Stimulated activated CD8-positive, alpha-beta memory T cell treated with anti-CD3 and anti-CD28 coated beads, Interleukin-2, amount 100 ng/mL, for 1 hour (primary cell): ENCODE data around the gene CLEC4G.

Experiments used
- DNase-seq, 2 donors: peaks; one replicate each; pipeline ENCODE4 v3.0.0-alpha.2; 2020; ENCODE audit warnings: low read depth in 2 of 2

Gene CLEC4G

DNA sequence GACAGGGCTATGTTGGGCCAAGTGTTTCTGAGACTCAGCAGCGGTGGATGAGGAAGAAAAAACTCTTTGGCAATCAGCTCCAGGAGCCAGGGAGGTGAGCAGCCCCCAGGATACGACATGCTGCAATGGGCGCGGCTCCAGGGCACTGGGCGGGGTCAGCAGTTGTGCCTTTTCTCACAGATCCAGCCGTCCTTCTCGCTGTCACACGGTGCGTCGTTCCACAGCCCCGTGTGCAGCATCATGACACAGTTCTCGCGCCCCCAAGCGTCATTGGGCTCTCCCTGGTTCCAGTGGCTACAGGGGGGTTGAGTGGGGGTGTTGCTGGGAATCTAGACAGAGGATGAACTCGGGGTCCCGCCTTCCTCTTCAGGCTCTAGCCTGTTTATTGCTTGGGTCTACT is 2.7 kb downstream of the CLEC4G start:
- no peak for DNase-seq

DNA sequence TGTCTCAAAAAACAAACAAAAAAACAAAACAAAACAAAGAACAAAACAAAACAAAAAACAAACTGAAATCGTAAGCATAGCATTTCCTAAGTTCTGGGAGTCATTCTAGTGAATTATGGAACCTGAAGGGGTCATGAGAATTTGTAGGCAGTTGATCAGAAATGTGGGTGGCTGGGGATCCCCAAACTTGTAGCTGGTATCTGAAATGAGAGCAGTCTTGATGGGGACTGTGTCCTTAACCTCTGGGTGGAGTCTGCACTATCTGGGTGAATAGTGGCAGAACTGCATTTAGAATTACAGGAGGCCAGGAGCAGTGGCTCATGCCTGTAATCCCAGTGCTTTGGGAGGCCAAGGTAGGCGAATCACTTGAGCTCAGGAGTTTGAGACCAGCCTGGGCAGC is 6.1 kb downstream of the CLEC4G start:
- DNase-seq: no peak

DNA sequence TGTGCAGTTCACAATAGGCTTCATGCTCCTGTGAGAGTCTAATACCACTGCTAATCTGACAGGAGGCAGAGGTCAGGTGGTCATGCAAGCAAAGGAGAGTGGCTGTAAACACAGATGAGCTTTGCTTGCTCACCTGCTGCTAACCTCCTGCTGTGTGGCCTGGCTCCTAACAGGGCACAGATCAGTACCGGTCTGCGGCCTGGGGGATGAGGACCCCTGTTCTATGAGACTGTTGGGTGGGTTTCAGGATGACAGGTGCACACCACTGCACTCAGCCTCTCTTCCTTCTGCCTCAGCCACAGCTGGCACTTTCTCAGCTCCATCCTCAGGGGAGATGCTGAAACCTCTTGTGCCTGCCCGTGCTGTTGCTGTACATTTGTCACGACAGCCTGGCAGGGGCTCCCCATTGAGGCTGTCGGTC is 9.7 kb downstream of the CLEC4G start:
- DNase-seq: no peak

DNA sequence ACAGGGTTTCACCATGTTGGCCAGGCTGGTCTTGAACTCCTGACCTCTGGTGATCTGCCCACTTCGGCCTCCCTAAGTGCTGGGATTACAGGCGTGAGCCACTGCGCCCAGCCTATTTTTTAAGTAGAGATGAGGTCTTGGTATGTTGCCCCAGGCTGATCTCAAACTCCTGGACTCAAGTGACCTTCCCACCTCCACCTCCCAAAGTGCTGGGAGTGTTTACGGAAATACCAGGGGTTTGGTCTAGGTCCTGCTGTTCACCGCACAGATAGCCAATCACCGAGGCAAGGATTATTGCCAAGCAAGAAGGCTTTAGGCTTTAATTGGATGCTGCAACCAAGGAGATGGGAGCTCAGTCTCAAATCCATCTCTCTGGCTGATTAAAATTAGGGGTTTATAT is 11.6 kb downstream of the CLEC4G start:
- no peak for DNase-seq

DNA sequence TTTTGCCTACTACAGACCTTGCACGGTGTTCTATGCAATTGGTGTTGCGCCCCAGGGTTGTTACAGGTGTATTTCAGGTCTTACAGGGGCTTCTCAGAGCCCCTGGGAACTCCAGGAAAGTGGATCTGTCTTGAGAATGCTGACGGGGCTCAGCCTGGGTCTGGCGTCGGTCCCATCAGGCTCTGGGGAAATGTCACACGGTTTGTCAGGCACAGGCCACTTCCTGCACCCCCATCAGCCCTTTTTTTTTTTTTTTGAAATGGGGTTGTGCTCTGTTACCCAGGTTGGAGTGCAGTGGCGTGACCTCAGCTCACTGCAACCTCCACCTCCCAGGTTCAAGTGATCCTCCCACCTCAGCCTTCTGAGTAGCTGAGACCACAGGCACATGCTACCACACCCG is 13.2 kb downstream of the CLEC4G start:
- no peak for DNase-seq

DNA sequence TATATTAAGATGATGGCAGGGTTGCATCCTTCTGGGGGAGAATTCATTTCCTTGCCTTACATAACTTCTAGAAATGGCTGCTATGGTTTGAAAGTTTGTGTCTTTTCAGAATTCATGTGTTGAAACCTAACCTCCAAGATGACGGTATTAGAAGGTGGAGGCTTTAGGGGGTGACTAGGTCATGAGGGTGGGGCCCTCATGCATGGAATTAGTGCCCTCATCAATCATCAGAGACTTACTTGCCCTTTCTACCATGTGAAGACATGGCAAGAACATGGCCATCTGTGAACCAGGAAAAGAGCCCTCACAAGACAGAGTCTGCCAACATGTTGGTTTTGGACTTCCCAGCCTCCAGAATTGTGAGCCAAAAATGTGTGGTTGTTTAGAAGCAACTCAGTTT is 15.1 kb downstream of the CLEC4G start:
- DNase-seq: no peak

DNA sequence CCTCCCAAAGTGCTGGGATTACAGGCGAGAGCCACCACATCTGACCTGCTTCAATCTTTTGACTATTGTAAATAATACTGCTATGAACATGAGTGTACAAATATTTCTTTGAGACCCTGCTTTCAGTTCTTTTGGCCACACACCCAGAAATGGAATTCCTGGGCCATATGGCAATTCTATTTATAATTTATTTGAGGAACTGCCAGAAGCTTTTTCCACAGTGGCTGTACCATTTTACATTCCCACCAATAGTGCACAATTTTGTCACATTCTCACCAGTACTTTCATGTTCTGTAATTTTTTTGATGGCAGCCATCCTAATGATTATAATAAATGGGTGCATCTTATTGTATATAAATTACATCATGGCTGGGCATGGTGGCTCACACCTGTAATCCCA is 16.2 kb downstream of the CLEC4G start:
- no peak for DNase-seq

DNA sequence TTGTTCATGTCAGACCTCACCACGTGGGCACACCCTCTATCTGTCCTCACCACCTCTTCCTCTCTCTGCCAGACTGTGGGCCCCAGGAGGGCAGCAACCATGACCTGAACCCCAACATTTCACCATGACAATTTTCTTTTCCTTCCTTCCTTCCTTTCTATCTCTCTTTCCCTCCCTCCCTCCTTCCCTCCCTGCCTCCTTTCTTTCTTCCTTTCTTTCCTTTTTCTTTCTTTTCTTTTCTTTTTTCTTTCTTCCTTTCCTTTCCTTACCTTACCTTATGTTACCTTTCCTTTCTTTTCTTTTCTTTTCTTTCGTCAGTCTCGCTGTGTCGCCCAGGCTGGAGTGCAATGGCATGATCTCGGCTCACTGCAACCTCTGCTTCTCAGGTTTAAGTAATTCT is 21.3 kb downstream of the CLEC4G start:
- DNase-seq: no peak

DNA sequence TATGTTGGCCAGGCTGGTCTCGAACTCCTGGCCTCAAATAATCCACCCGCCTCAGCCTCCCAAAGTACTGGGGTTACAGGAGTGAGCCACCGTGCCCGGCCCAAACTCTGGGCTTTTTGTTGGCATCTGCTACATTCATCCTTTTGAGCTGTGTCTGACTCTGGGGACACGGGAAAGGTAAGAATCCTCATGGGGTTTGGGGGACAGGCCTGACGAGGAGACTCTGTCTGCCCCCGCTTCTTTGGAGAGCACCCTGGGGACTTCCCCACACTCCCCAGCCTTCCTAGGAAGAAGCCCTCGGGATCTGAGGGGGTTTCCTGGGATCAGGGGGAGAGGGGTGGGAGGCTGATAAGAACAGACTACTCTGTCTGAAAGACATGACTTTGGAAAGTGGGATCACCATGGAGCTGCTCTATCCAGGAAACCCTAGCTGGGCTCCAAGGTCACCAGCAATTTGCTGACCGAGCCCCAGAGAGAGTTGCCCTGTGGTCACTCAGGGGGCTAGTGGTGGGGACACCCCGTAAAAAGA is 21.9 kb downstream of the CLEC4G start:
- DNase-seq: no peak

DNA sequence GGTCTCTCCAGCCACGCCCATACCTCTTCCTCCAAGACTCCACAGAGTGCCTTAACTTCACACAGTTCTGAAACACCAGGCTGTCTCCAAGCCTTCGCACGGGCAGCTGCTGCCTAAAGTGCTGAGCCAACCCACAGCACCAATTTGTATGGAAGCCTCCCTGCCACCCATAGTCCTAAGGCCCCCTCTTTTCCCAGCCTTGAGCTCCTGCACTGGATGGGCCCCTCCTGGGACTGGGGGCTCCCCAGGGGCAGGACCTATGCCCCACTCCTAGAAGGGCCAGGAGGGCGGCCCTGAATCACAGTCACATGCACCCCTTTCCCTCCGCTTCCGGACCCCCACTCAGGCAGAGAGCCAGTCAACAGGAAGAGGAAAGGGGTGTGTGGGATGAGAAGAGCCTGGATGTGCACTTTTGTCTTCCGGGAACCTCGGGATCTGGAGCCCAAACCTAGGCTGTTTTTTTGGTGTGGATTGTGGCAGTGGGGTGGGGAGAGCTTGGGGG is 24.9 kb downstream of the CLEC4G start:
- DNase-seq: no peak

DNA sequence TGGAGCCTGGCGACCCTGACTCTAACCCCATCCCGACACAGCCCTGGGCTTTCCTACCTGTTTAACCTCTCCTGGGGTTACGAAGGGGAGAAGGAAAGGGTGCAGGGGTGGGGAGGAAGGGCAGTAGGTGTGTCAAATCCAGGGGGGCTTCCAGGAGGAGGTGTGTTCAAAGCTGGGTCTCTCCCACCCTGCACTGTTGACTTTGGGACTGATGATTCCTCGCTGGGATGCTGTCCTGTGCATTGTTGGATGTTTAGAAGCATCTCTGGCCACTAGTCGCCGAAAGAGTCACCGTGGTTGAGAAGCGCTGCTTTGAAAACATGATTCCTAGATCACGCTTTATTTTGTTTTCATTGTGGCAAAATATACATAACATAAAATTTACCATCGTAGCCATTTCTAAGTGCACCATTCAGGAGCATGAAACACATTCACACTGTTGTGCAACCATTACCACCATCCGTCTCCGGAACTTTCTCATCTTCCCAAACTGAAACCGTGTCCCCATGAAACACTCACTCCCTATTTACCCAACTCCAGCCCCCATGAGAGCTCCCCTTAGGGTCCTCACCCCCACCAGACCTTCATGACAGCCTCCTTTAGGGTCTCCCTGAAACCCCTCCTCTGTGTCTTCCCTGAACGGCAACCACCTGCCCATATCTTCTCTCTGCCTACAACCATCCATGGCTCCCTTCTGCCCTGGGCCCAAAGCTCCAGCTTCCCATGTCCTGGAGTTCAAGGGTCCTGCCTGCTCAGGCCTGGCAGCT is 25.5 kb downstream of the CLEC4G start:
- DNase-seq: no peak

DNA sequence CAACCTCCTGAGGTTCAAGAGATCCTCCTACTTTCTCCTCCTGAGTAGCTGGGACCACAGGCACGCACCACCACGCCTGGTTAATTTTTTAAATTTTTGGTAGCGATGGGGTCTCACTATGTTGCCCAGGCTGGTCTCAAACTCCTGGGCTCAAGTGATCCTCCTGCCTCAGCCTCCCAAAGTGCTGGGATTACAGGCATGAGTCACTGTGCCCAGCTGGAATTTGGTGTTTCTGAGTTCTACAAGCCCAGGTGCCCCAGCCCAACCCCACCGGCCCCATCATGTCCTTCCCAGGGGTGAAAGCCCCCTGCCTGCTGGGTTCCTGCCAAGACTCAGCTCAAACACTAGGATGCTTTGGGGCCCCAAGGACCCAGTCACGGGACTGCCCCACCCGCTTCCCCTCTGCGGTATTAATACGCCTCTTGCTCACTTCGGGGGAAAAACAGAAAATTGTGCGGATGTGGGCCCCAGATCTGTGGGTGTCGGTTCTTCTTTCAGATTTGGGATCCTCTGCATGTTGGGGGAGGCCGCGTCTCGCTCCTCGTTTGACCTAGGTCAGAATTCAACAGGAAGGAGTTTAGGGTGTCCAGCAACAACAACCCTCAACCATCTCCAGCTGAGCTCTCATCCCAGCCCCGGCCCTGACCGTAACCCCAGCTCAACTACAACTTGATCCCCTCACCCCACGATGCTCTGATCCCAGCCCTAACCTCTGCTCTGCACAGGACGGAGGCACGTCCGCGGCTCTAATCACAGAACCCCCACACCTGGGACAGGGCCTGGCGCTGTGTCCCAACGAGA is 26.3 kb downstream of the CLEC4G start:
- peak; percentile 25 to 48 for DNase-seq

DNA sequence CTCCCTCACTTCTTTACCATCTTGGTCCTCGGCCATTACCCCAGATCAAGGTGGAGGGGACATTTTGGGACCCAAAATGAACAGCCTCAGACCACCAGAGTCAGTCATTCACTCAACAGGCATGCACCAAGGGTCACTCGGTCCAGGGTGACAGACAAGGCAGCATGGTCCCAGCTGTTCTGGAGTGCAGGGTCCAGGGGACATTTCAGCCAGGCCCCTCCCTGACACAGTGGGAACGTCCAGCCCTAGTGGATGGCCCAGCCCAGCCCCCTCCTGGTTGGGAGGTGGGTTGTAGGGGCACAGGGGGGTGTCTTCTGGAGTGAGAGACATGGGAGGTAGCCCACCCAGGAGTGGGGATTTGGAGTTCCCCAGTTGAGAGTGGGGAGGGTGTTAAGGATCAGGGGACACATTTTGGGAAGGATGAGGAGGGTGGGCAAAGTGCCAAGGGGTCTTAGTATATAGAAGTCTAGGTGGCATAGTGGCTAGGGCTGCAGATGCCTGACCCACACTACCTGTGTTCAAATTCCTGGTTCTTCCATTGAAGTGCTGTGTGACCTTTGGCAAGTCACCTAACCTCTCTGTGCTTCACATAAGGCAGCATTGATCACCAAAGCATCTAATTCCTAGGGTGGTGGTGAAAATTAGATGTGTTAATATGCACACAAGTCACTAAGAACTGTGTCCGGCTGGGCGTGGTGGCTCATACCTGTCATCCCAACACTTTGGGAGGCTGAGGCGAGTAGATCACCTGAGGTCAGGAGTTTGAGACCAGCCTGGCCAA is 27.4 kb downstream of the CLEC4G start:
- DNase-seq: no peak

DNA sequence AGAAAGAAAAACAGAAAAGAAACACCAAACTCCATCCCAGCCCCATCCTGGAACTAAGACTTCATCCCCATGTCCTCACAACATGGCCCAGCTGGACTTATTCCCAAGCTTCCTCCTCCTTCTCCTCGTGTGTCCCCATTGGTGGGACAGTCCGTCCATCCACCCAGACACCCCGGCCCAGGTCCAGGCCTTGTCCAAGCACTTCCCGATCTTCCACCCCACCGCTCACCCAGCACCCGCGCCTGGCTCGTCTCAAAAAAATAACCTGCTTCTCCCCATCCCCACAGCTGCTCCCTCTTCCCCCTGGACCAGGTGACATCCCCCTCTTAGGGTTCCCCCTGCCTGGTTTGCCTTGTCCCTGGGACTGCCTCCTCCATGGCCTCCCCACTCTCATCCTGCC is 28.6 kb downstream of the CLEC4G start:
- no peak for DNase-seq

DNA sequence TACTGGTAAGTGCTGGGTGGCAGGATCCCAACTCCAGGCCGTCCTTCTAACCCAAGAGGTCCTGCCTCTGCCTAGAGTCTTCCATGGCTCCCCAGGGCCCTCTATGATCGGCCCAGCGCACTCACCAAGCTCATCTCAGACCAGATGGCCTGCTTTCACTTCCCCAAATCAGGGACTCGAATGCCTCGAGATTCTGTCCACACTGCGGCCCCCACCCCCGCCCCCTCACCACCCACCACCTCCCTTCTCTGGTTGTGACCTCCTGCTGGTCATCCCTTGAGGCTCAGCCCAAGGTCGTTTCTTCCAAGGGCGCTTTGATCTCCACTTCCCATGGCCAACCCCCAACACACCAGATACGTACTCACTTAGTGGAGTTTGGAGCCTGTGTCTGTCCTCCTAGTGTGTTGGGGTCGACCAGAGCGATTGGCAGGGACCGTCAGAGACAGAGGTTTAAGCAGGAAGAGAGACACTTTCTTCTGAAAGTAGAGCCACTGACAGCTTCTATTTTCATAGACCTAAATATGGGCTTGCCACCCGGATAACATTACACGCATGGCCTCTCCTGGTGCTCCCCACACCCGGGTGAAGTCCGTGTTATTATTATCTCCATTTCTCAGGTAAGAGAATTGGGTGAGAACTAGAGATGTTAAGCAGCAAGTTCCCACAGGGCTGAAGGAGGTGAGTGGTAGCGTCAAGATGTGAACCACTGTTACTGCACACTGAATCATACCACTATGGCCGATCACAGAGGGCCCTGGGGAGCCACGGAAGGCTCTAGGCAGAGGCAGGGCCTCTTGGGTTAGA is 30.1 kb downstream of the CLEC4G start, which contains the start of gene FCER2:
TSS of gene FCER2 (minus strand) at position 478 of the 804 bp plus-strand sequence. CDS start 2,371 bp downstream, outside the sequence.
- no peak for DNase-seq

DNA sequence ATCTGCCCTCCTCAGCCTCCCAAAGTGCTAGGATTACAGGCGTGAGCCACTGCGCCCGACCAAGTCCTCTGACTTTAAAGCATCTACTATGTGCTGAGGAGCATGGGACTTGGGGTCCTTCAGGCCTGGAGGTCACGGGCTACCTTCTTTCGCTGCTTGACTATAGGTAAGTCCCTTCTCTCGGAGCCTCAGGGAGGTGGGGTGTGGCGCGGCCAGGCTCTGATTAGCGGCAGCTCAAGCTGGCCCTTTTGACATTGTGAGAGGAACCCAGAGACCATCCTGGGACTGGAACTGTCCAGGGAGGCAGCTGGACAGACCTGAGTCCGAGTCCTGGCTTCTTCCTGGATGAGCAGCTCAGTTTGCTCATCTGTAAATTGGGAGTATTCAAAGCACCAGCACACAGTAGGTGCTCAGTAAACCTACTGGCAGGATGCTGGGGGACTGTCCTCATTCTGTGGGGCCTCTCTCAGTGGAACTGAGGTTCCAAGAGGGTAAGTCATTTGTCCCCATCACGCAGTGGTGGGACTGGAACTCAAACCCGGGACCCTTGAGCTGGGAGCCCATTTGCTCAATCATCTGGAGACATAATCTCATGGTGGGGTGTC is 30.8 kb downstream of the CLEC4G start:
- no peak for DNase-seq

DNA sequence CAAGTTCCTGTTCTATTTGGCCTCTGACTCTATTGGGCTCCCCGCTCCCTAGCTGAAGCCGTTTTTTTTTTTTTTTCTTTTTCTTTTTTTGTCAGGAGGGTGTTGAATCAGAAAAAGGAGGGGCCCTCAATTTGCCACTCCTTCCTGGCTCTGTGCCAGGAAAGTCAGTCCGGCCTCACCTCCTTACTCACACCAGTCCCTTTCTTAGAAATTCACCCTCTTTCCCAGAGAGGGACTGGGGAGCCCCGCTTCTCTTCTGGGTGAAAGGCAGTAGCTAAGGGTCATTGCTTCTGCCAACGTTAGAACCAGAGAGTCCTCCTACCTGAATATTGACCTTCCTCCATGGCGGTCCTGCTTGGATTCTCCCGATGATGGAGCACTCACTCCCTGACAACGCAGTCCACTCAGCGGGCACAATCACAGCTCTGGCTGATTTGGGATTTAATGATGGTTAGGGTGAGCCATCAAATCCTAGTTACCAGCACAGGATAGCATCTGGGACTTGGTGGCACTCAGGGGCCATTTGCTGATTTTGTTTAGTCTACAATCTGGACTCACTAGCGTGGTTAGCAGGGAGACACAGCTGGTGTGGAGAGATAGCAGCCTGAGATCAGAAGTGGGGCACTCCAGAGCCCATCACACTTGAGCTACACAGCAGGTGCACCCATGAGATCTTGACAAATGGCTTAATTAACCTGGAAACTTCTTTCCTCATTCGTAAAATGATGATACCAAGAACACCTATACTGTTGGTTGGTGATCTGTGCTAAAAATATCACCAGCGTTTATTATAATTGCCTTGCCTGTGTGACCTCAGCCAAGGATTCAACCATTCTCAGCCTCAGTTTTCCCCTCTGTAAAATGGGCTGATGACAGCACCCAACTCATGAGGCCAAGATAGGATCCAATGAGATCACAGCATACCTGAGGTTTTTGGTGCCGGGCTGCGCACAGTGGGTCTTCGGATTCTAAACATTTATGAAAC is 32.2 kb downstream of the CLEC4G start:
- DNase-seq: no peak

DNA sequence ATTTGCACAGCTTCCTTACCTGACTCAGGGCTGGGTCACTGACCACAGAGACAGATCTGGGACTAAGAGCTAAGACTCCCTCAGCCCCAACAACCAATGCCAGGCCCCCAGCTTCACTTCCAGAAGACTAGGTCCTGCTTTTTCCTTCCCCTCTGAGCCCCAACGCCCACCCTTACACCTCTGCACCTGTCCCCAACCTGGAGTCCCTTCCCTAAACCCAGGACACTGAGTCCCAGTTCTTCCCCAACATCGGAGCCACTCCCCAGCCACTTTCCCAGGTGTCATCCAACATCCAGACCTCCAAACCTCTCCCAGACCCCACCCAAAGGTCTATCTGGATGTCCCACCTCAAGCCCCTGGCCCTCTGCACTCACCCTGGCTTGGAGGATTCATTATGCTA is 32.9 kb downstream of the CLEC4G start:
- no peak for DNase-seq

DNA sequence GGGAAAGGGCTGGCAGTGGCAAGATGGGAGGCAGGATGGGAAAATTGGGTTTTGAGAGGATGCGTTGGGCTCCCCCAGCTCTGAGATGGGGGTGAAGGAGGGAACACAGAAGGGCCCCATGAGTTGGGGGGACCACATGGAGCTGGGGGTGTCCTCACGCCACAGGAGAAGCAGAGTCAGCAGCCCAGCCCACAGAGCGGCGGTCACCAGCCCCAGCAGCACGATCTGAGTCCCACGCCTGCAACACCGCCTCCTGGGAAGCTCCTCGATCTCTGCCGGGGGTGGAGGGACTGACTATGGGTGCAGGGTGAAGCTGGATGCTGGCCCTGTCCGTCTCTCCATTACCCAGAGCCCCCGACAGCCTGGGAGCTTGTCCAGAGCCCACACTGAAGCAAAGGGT is 33.3 kb downstream of the CLEC4G start:
- DNase-seq: no peak
